H1 (cell line): Measurements from ENCODE around the gene TNIK. TPM values are rescaled to one million over a fixed set of nuclear protein-coding genes. Genes with fewer than 3 reads are reported as not detected.

ENCODE experiments used
- CTCF ChIA-PET: fragments of 300-600 bp; sonication (Branson Sonifier 250); formaldehyde crosslinking; loops from one replicate; lab custom pipeline; 2021; ENCODE audit not compliant: partially characterized antibody; lab: Charles Lee
- POLR2A ChIA-PET: fragments of 300-600 bp; sonication (Branson Sonifier 250); formaldehyde crosslinking; loops from one replicate; lab custom pipeline; 2021; ENCODE audit warnings: inconsistent platforms; ENCODE audit not compliant: partially characterized antibody; lab: Charles Lee
- DNase-seq, 2 experiments: peaks; one replicate each; pipeline versions ENCODE4 v3.0.0 to v3.0.0-alpha.2; 2010 to 2022; ENCODE audit warnings: low spot score in 2 of 2, low read depth in 1 of 2, mixed read lengths in 1 of 2
- FAIRE-seq: peaks from 2 replicates; lab custom pipeline; 2011; peaks lifted over from hg19 to GRCh38; lab: Jason Lieb, UNC
- H2AFZ ChIP-seq: 2 replicates; pipeline ENCODE4 v1.8.1; 2012; ENCODE audit warnings: low read length, inconsistent platforms
- H2AK5ac ChIP-seq: 2 replicates; pipeline ENCODE4 v1.6.1; 2013; ENCODE audit warnings: low read depth, low read length
- H2BK120ac ChIP-seq: replicated peaks from 2 replicates; pipeline ENCODE3; 2013; ENCODE audit warnings: low read depth, low read length, inconsistent platforms
- H2BK12ac ChIP-seq: 2 replicates; pipeline ENCODE4 v1.6.1; 2013; ENCODE audit warnings: low read depth, low read length
- H2BK15ac ChIP-seq: 2 replicates; pipeline ENCODE4 v1.6.1; 2013; ENCODE audit warnings: low read length
- H2BK20ac ChIP-seq: 2 replicates; pipeline ENCODE4 v1.6.1; 2013; ENCODE audit warnings: low read length
- H2BK5ac ChIP-seq: 2 replicates; pipeline ENCODE4 v1.6.1; 2013; ENCODE audit warnings: low read depth, low read length
- H3K14ac ChIP-seq: 2 replicates; pipeline ENCODE4 v1.6.1; 2013; ENCODE audit warnings: inconsistent platforms; ENCODE audit not compliant: insufficient read length
- H3K18ac ChIP-seq: 2 replicates; pipeline ENCODE4 v1.6.1; 2013; ENCODE audit warnings: low read length; ENCODE audit errors: extremely low read depth
- H3K23ac ChIP-seq: 2 replicates; pipeline ENCODE4 v1.6.1; 2013; ENCODE audit warnings: inconsistent platforms; ENCODE audit not compliant: insufficient read length
- H3K23me2 ChIP-seq: 2 replicates; pipeline ENCODE4 v1.6.1; 2013; ENCODE audit warnings: low read depth, low read length
- H3K27ac ChIP-seq: 2 replicates; pipeline ENCODE4 v1.6.1; 2011; ENCODE audit warnings: low read depth, low read length, inconsistent platforms
- H3K27me3 ChIP-seq, 4 experiments: replicated peaks in 1 of 4; 1 replicate in 1 of 4; 2 replicates in 3 of 4; pipeline versions ENCODE4 v1.6.1 to v1.8.1; 2011 to 2013; ENCODE audit warnings: low read length in 3 of 4, mild to moderate bottlenecking in 3 of 4, inconsistent platforms in 2 of 4, mixed read lengths in 2 of 4, moderate library complexity in 1 of 4; ENCODE audit not compliant: control insufficient read depth in 3 of 4, insufficient read depth in 3 of 4; ENCODE audit errors: extremely low read depth in 1 of 4
- H3K36me3 ChIP-seq, 4 experiments: 2 replicates each; pipeline versions ENCODE4 v1.6.1 to v1.8.1; 2011 to 2013; ENCODE audit warnings: mild to moderate bottlenecking in 4 of 4, low read length in 3 of 4, moderate library complexity in 2 of 4, control low read depth in 1 of 4, inconsistent platforms in 1 of 4; ENCODE audit not compliant: insufficient read depth in 4 of 4, control insufficient read depth in 2 of 4
- H3K4ac ChIP-seq: replicated peaks from 2 replicates; pipeline ENCODE3; 2013; ENCODE audit warnings: low read length, low read depth, mixed read lengths, inconsistent platforms; ENCODE audit not compliant: insufficient read length
- H3K4me1 ChIP-seq, 4 experiments: replicated peaks in 1 of 4; 1 replicate in 1 of 4; 2 replicates in 3 of 4; pipeline versions ENCODE4 v1.6.1 to v1.8.1; 2011 to 2013; ENCODE audit warnings: low read length in 3 of 4, inconsistent platforms in 2 of 4, mixed read lengths in 1 of 4; ENCODE audit not compliant: insufficient read depth in 4 of 4, control insufficient read depth in 3 of 4
- H3K4me2 ChIP-seq, 2 experiments: 2 replicates each; pipeline versions ENCODE4 v1.6.1 to v1.8.1; 2011 to 2013; ENCODE audit warnings: low read depth in 2 of 2, low read length in 2 of 2, control low read depth in 1 of 2, inconsistent platforms in 1 of 2, mild to moderate bottlenecking in 1 of 2; ENCODE audit not compliant: insufficient read depth in 1 of 2
- H3K4me3 ChIP-seq, 4 experiments: fragments of 200-600, 300-600 bp in 1 of 4; sonication (generic), shearing (Covaris generic), sonication (Bioruptor Twin) in 1 of 4; 2 replicates each; pipeline versions ENCODE4 v1.5.1 to v1.8.1; 2011 to 2016; ENCODE audit warnings: low read length in 4 of 4, low read depth in 3 of 4, control low read depth in 2 of 4, inconsistent platforms in 2 of 4, mild to moderate bottlenecking in 2 of 4, mixed read lengths in 1 of 4, moderate library complexity in 1 of 4; ENCODE audit not compliant: insufficient read depth in 2 of 4; ENCODE audit errors: extremely low read depth in 1 of 4
- H3K56ac ChIP-seq: replicated peaks from 2 replicates; pipeline ENCODE3; 2013; ENCODE audit warnings: low read depth, mild to moderate bottlenecking, mixed read lengths, low read length, inconsistent platforms; ENCODE audit not compliant: insufficient read length
- H3K79me1 ChIP-seq: 2 replicates; pipeline ENCODE4 v1.6.1; 2013; ENCODE audit warnings: low read depth, low read length, control low read depth
- H3K79me2 ChIP-seq, 2 experiments: 2 replicates each; pipeline versions ENCODE4 v1.6.1 to v1.8.1; 2012 to 2013; ENCODE audit warnings: low read length in 2 of 2, mild to moderate bottlenecking in 2 of 2, inconsistent platforms in 1 of 2; ENCODE audit not compliant: insufficient read depth in 2 of 2, control insufficient read depth in 1 of 2
- H3K9ac ChIP-seq, 4 experiments: replicated peaks in 1 of 4; 1 replicate in 1 of 4; 2 replicates in 3 of 4; pipeline versions ENCODE4 v1.6.1 to v1.8.1; 2011 to 2013; ENCODE audit warnings: low read depth in 3 of 4, low read length in 3 of 4, control low read depth in 2 of 4, mild to moderate bottlenecking in 2 of 4, moderate library complexity in 2 of 4, inconsistent platforms in 1 of 4; ENCODE audit errors: extremely low read depth in 1 of 4
- H3K9me3 ChIP-seq, 2 experiments: 2 replicates each; pipeline versions ENCODE4 v1.6.1 to v1.8.1; 2012 to 2013; ENCODE audit warnings: mild to moderate bottlenecking in 2 of 2, moderate library complexity in 2 of 2, control low read depth in 1 of 2, inconsistent platforms in 1 of 2, low read depth in 1 of 2, low read length in 1 of 2, mixed read lengths in 1 of 2; ENCODE audit not compliant: insufficient read depth in 2 of 2
- H4K20me1 ChIP-seq, 2 experiments: replicated peaks in 1 of 2; 2 replicates each; pipeline versions ENCODE3 to v1.8.1; 2011 to 2013; ENCODE audit warnings: inconsistent platforms in 2 of 2, low read length in 2 of 2, mild to moderate bottlenecking in 1 of 2; ENCODE audit not compliant: insufficient read depth in 2 of 2, control insufficient read depth in 1 of 2
- H4K5ac ChIP-seq: 2 replicates; pipeline ENCODE4 v1.6.1; 2013; ENCODE audit warnings: low read length, low read depth, mixed read lengths, inconsistent platforms; ENCODE audit not compliant: insufficient read length
- H4K8ac ChIP-seq: 2 replicates; pipeline ENCODE4 v1.8.0; 2013; ENCODE audit warnings: mild to moderate bottlenecking, moderate library complexity, low read length, inconsistent platforms; ENCODE audit not compliant: insufficient read depth; ENCODE audit errors: extremely low read depth
- H4K91ac ChIP-seq: replicated peaks from 2 replicates; pipeline ENCODE3; 2013; ENCODE audit warnings: low read length, mixed read lengths, inconsistent platforms; ENCODE audit not compliant: insufficient read length
- ASH2L ChIP-seq: fragments of 200-600, 300-600 bp; sonication (generic); IDR thresholded peaks from one replicate; pipeline ENCODE4 v1.7.1; 2017; ENCODE audit warnings: low read length
- ATF2 ChIP-seq: IDR thresholded peaks from 2 replicates; pipeline ENCODE4 v1.6.1; 2012; ENCODE audit warnings: low read length, inconsistent platforms
- CTBP2 ChIP-seq: IDR thresholded peaks from 2 replicates; pipeline ENCODE4 v1.7.0; 2011; ENCODE audit warnings: borderline replicate concordance, mild to moderate bottlenecking, moderate library complexity, mixed read lengths, low read length; ENCODE audit not compliant: insufficient read depth, insufficient read length
- HDAC2 ChIP-seq, 2 experiments: fragments of 300-600 bp in 1 of 2; sonication (generic) in 1 of 2; IDR thresholded peaks; 2 replicates each; pipeline ENCODE4 v1.6.1; 2011 to 2012; ENCODE audit warnings: low read depth in 2 of 2, low read length in 2 of 2, mild to moderate bottlenecking in 2 of 2, moderate library complexity in 2 of 2, borderline replicate concordance in 1 of 2, inconsistent platforms in 1 of 2
- JUND ChIP-seq: IDR thresholded peaks from 2 replicates; pipeline ENCODE4 v1.6.1; 2011; ENCODE audit warnings: mild to moderate bottlenecking, improper control_type of control experiment, low read length
- SAP30 ChIP-seq: fragments of 300-600 bp; sonication (generic); IDR thresholded peaks from 2 replicates; pipeline ENCODE4 v1.7.1; 2012; ENCODE audit warnings: low read length, moderate library complexity, mild to moderate bottlenecking, inconsistent platforms; ENCODE audit not compliant: insufficient read depth, insufficient replicate concordance
- TAF1 ChIP-seq: IDR thresholded peaks from 2 replicates; pipeline ENCODE4 v1.6.1; 2011; ENCODE audit warnings: mild to moderate bottlenecking, low read depth, low read length
- TAF7 ChIP-seq: optimal IDR thresholded peaks from 2 replicates; pipeline ENCODE3; 2011; ENCODE audit warnings: low read depth, mild to moderate bottlenecking, inconsistent platforms, low read length, moderate library complexity, borderline replicate concordance
- TEAD4 ChIP-seq: IDR thresholded peaks from 2 replicates; pipeline ENCODE4 v1.6.1; 2012; ENCODE audit warnings: low read depth, low read length, inconsistent platforms, mixed read lengths
- YY1 ChIP-seq: IDR thresholded peaks from 2 replicates; pipeline ENCODE4 v1.6.1; 2011; ENCODE audit warnings: low read depth, mild to moderate bottlenecking, low read length
- WGBS, 2 experiments: shearing (Covaris generic) in 1 of 2; methylation state at CpG; one replicate each; pipeline versions ENCODE4 v1.1.6 to v1.1.7; 2013 to 2015; ENCODE audit warnings: low lambda C conversion rate in 2 of 2, mixed read lengths in 2 of 2, inconsistent platforms in 1 of 2, low coverage in 1 of 2, missing lambda C conversion rate in 1 of 2; ENCODE audit not compliant: insufficient replicate concordance in 2 of 2, insufficient coverage in 1 of 2, insufficient read length in 1 of 2; ENCODE audit errors: extremely low coverage in 1 of 2, missing lambda C conversion rate in 1 of 2; 5-methylcytosine and 5-hydroxymethylcytosine counted together
- polyA plus RNA-seq, 7 experiments: library from polyadenylated mRNA; depleted of rRNA in 3 of 7; stranded (reverse) in 5 of 7; unstranded in 2 of 7; fragments of >200 nt in 5 of 7; fragments of 200-250 nt in 2 of 7; gene quantifications; 1 replicate in 5 of 7; 2 replicates in 1 of 7; 4 replicates in 1 of 7; pipeline versions ENCODE4 v1.2.1 to v1.2.3, GENCODE V29; 2011 to 2013; ENCODE audit warnings: missing spikeins in 2 of 7, mixed read lengths in 2 of 7
- total RNA-seq: library from RNA; stranded (reverse); fragmentation: NEBNext Ultra II Directional; extraction: Animal tissue kit (Norgen Biotek cat#: 25700); gene quantifications from 2 replicates; pipeline ENCODE4 v1.2.1, GENCODE V29; 2021

The TNIK gene
- total and polyA plus RNA-seq, 2 of the 8 experiments (the other 6 are each of a cell fraction or from before 2014, with no cell fraction given) = 7.4 to 42.0 TPM

- Histone ChIP-seq H3K14ac (no peak overlapping the region), H3K4me2 (no peak overlapping the region), H2AFZ (no peak overlapping the region), H4K20me1 (no peaks in the 10 kb centered on the region), H4K5ac (no peak overlapping the region), H3K9me3 (peaks cover 3 to 4% of the 10 kb centered on the region in 2 experiments), H3K4me3 (no peak overlapping the region), H3K79me2 (no peaks in the 10 kb centered on the region), H3K27ac (no peak overlapping the region), H3K4ac (no peak overlapping the region), H2BK12ac (no peak overlapping the region), H4K91ac (no peak overlapping the region), H3K56ac (no peak overlapping the region), H2BK15ac (no peak overlapping the region), H3K79me1 (no peaks in the 10 kb centered on the region), H3K9ac (no peak overlapping the region), H3K23me2 (no peaks in the 10 kb centered on the region), H3K4me1 (no peaks in the 10 kb centered on the region), H3K27me3 (no peaks in the 10 kb centered on the region), H2AK5ac (no peak overlapping the region), H3K18ac (no peak overlapping the region), H3K23ac (no peak overlapping the region), H4K8ac (no peak overlapping the region), H3K36me3 (peaks cover 0 to 5% (median 0%) of the 10 kb centered on the region in 4 experiments; a peak in 2 of 8 replicates), H2BK20ac (no peak overlapping the region), H2BK120ac (no peak overlapping the region), H2BK5ac (no peak overlapping the region)
- TF ChIP-seq YY1 (no peak), TAF7 (no peak), ATF2 (no peak), SAP30 (no peak), TAF1 (no peak), JUND (no peak), ASH2L (no peak), TEAD4 (no peak), CTBP2 (no peak), HDAC2 (IDR thresholded peaks at IDR 0.05; ENCODE audit: borderline replicate concordance in 1 of 2, low read depth in 2 of 2, low read length in 2 of 2) (no peak)
- DNase-seq (no peak), FAIRE-seq (no peak)
- ChIA-PET POLR2A (no interaction called here), CTCF (interaction anchor here (0.6 to 1.2 kb wide), 2 partner anchors 317 to 408 kb away, joined by 4 read pairs; no protein-coding TSS in a partner anchor)
- WGBS, 2 experiments = 93% methylated on average over 3 of the region's 3 CpGs; no CpG with 5 or more reads in 1 of the 2 experiments
These were observed 302.2 kb downstream of the TNIK start for GRCh38 chr3:171157980-171158379.
